Large intestine (tissue), 3 donors: ENCODE data around the gene SFTPB. TPM values are rescaled to one million over a fixed set of nuclear protein-coding genes. Genes with fewer than 3 reads are reported as not detected.

Experiments
- DNase-seq, 2 donors: peaks; one replicate each; pipeline versions ENCODE4 v3.0.0 to v3.0.0-alpha.2; 2013
- H3K27ac ChIP-seq: one replicate; pipeline ENCODE4 v1.5.1; 2013; ENCODE audit warnings: low read length
- H3K27me3 ChIP-seq: 2 replicates; pipeline ENCODE4 v1.6.1; 2013; ENCODE audit warnings: low read length; ENCODE audit not compliant: control insufficient read depth, insufficient read depth
- H3K36me3 ChIP-seq: 2 replicates; pipeline ENCODE4 v1.6.1; 2013; ENCODE audit warnings: low read length; ENCODE audit not compliant: control insufficient read depth, insufficient read depth
- H3K4me1 ChIP-seq: one replicate; pipeline ENCODE4 v1.6.1; 2013; ENCODE audit warnings: low read length; ENCODE audit not compliant: control insufficient read depth, insufficient read depth
- H3K4me3 ChIP-seq: one replicate; pipeline ENCODE4 v1.5.1; 2013; ENCODE audit warnings: low read length
- H3K9me3 ChIP-seq: one replicate; pipeline ENCODE4 v1.6.1; 2013; ENCODE audit warnings: mild to moderate bottlenecking, low read depth, low read length, moderate library complexity; ENCODE audit not compliant: control insufficient read depth
- WGBS: methylation state at CpG from one replicate; pipeline ENCODE4 v1.1.5; 2013; ENCODE audit warnings: low lambda C conversion rate; ENCODE audit not compliant: insufficient coverage; 5-methylcytosine and 5-hydroxymethylcytosine counted together
- polyA plus RNA-seq: library from polyadenylated mRNA; unstranded; fragments of 120-200 nt; gene quantifications from one replicate; pipeline ENCODE4 v1.2.1, GENCODE V29; 2013

SFTPB gene
- polyA plus RNA-seq, 1 donor: 0.01 TPM

GRCh38 chr2:85656468-85656867 lies 11.5 kb downstream of the SFTPB start:
- Histone ChIP-seq H3K4me1 (no peaks in the 10 kb centered on the region), H3K4me3 (no peak overlapping the region), H3K36me3 (peaks cover 20% of the 10 kb centered on the region), H3K27ac (no peak overlapping the region), H3K27me3 (no peaks in the 10 kb centered on the region), H3K9me3 (no peaks in the 10 kb centered on the region)
- DNase-seq: no peak
- no CpG with 5 or more reads among the region's 3 CpGs for WGBS

- no peaks in the 10 kb centered on the region for H3K4me1 ChIP-seq
- H3K36me3 ChIP-seq: peaks cover 25% of the 10 kb centered on the region
- DNase-seq: no peak
- WGBS: 100% methylated on average over 1 of the region's 7 CpGs
- H3K27me3 ChIP-seq: no peaks in the 10 kb centered on the region
- no peaks in the 10 kb centered on the region for H3K9me3 ChIP-seq
- H3K27ac ChIP-seq: no peak overlapping the region
- H3K4me3 ChIP-seq: no peak overlapping the region
These were observed 12.0 kb downstream of the SFTPB start for GRCh38 chr2:85655961-85656417.

GRCh38 chr2:85653996-85654395 lies 14.0 kb downstream of the SFTPB start:
- Histone ChIP-seq H3K27ac (no peak overlapping the region), H3K4me1 (no peaks in the 10 kb centered on the region), H3K4me3 (no peak overlapping the region), H3K27me3 (no peaks in the 10 kb centered on the region), H3K9me3 (no peaks in the 10 kb centered on the region), H3K36me3 (peaks cover 35% of the 10 kb centered on the region)
- no peak for DNase-seq
- no CpG with 5 or more reads among the region's 3 CpGs for WGBS

- Histone ChIP-seq H3K4me1 (no peaks in the 10 kb centered on the region), H3K9me3 (no peaks in the 10 kb centered on the region), H3K27ac (no peak overlapping the region), H3K36me3 (peaks cover 54% of the 10 kb centered on the region), H3K4me3 (no peak overlapping the region), H3K27me3 (no peaks in the 10 kb centered on the region)
- WGBS: no CpG with 5 or more reads among the region's 2 CpGs
- DNase-seq: no peak
These were observed 15.9 kb downstream of the SFTPB start for GRCh38 chr2:85652056-85652455.

GRCh38 chr2:85651097-85651496 lies 16.9 kb downstream of the SFTPB start:
- Histone ChIP-seq H3K27me3 (no peaks in the 10 kb centered on the region), H3K4me3 (no peak overlapping the region), H3K4me1 (no peaks in the 10 kb centered on the region), H3K9me3 (no peaks in the 10 kb centered on the region), H3K27ac (no peak overlapping the region), H3K36me3 (peaks cover 63% of the 10 kb centered on the region)
- no peak for DNase-seq
- WGBS: 80% methylated on average over 1 of the region's 3 CpGs

- H3K36me3 ChIP-seq: peaks cover 67% of the 10 kb centered on the region
- H3K27ac ChIP-seq: no peak overlapping the region
- no peak overlapping the region for H3K4me3 ChIP-seq
- no peaks in the 10 kb centered on the region for H3K27me3 ChIP-seq
- WGBS: no CpG with 5 or more reads among the region's 4 CpGs
- DNase-seq: no peak
- H3K4me1 ChIP-seq: no peaks in the 10 kb centered on the region
- no peaks in the 10 kb centered on the region for H3K9me3 ChIP-seq
These were observed 17.5 kb downstream of the SFTPB start for GRCh38 chr2:85650456-85650855.

GRCh38 chr2:85649201-85650190 lies 18.5 kb downstream of the SFTPB start:
- Histone ChIP-seq H3K36me3 (peaks cover 76% of the 10 kb centered on the region), H3K27ac (no peak overlapping the region)
- WGBS: 93% methylated on average over 3 of the region's 9 CpGs

GRCh38 chr2:85648619-85649018 lies 19.4 kb downstream of the SFTPB start:
- H3K36me3 ChIP-seq: peaks cover 79% of the 10 kb centered on the region

More at GRCh38 chr2:85649201-85650190, 18.5 kb downstream of the SFTPB start:
- H3K4me1 ChIP-seq: no peaks in the 10 kb centered on the region
- H3K4me3 ChIP-seq: no peak overlapping the region
- H3K27me3 ChIP-seq: no peaks in the 10 kb centered on the region
- no peaks in the 10 kb centered on the region for H3K9me3 ChIP-seq
- no peak for DNase-seq

GRCh38 chr2:85647823-85648526 lies 20.0 kb downstream of the SFTPB start:
- peaks cover 81% of the 10 kb centered on the region for H3K36me3 ChIP-seq
- H3K9me3 ChIP-seq: no peaks in the 10 kb centered on the region
- H3K27ac ChIP-seq: no peak overlapping the region
- 93% methylated on average over 5 of the region's 10 CpGs for WGBS
- H3K4me1 ChIP-seq: no peaks in the 10 kb centered on the region
- H3K4me3 ChIP-seq: no peak overlapping the region
- no peak for DNase-seq
- H3K27me3 ChIP-seq: no peaks in the 10 kb centered on the region

More at GRCh38 chr2:85648619-85649018, 19.4 kb downstream of the SFTPB start:
- no peak for DNase-seq
- Histone ChIP-seq H3K27ac (no peak overlapping the region), H3K4me3 (no peak overlapping the region), H3K4me1 (no peaks in the 10 kb centered on the region), H3K27me3 (no peaks in the 10 kb centered on the region), H3K9me3 (no peaks in the 10 kb centered on the region)
- 50% methylated on average over 1 of the region's 2 CpGs for WGBS

GRCh38 chr2:85646166-85646565 lies 21.8 kb downstream of the SFTPB start:
- whole genome bisulfite sequencing: no CpG with 5 or more reads among the region's 2 CpGs
- Histone ChIP-seq H3K36me3 (peaks cover 90% of the 10 kb centered on the region), H3K27me3 (no peaks in the 10 kb centered on the region), H3K4me1 (no peaks in the 10 kb centered on the region), H3K4me3 (no peak overlapping the region), H3K9me3 (no peaks in the 10 kb centered on the region), H3K27ac (no peak overlapping the region)
- no peak for DNase-seq
